Testis (tissue), 2 donors: ENCODE data around the gene EHBP1.

Source experiments
- POLR2A ChIP-seq: fragments of 450-650 bp; IDR thresholded peaks from one replicate; pipeline ENCODE4 v1.6.1; 2017; ENCODE audit warnings: antibody characterized with exemption, mild to moderate bottlenecking, moderate library complexity
- TF ChIP-seq, protein P1 (sequence below), 3 experiments: fragments of 450-650 bp in 2 of 3; fragments of 200-600 bp in 1 of 3; sonication (generic) in 1 of 3; IDR thresholded peaks; one replicate each; pipeline ENCODE4 v1.5.1; 2016 to 2019; ENCODE audit warnings: antibody characterized with exemption in 3 of 3, mild to moderate bottlenecking in 2 of 3, moderate library complexity in 1 of 3

DNA sequence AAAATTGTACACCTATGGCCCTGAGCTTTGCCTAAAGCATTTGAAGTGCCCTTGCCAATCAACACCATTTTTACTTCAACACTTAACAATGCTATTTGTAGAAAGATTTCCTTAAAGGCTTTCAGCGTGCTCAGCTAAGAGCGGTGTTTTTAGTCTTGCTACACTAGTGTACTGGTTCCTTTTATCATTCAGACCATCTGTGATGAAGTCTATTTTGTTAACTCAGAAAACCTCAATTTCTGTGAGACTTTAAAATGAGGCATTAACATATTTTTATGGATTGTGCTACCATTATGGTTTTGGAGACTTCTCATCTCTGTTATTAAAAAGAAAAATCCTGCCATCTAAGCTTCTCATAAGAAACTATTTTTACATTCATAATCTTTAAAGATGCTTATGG lies 46.6 kb upstream of the EHBP1 start:
- TF ChIP-seq, protein P1, sequence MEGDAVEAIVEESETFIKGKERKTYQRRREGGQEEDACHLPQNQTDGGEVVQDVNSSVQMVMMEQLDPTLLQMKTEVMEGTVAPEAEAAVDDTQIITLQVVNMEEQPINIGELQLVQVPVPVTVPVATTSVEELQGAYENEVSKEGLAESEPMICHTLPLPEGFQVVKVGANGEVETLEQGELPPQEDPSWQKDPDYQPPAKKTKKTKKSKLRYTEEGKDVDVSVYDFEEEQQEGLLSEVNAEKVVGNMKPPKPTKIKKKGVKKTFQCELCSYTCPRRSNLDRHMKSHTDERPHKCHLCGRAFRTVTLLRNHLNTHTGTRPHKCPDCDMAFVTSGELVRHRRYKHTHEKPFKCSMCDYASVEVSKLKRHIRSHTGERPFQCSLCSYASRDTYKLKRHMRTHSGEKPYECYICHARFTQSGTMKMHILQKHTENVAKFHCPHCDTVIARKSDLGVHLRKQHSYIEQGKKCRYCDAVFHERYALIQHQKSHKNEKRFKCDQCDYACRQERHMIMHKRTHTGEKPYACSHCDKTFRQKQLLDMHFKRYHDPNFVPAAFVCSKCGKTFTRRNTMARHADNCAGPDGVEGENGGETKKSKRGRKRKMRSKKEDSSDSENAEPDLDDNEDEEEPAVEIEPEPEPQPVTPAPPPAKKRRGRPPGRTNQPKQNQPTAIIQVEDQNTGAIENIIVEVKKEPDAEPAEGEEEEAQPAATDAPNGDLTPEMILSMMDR (IDR thresholded peaks at IDR 0.05), result no peak
- TF ChIP-seq POLR2A, result no peak
